GM13976 (cell line): Measurements from ENCODE around the gene RUFY1.
"Not testable (repeated sequence)": the region's sequence is repeated elsewhere in the genome, so short reads cannot be mapped to it uniquely, and the experiment has no call there.

ENCODE experiments used
- DNase-seq: peaks from one replicate; pipeline ENCODE4 v3.0.0; 2012; ENCODE audit warnings: low spot score
- CTCF ChIP-seq: IDR thresholded peaks from 2 replicates; pipeline ENCODE4 v1.5.1; 2012; ENCODE audit warnings: borderline replicate concordance, mild to moderate bottlenecking; ENCODE audit not compliant: insufficient read depth; ENCODE audit errors: extremely low read depth, missing control alignments, control extremely low read depth
- in situ Hi-C: fragments of 300-500 bp; cut with MboI; formaldehyde crosslinking; loops from one replicate; pipeline ENCODE4 v1.12.0; 2022; ENCODE audit warnings: low sequenced_read_pairs, mixed read lengths, inconsistent platforms; ENCODE audit not compliant: unreplicated experiment

The RUFY1 gene

GRCh38 chr5:179648410-179648809, 98.1 kb downstream of the RUFY1 start:
- DNase-seq = no peak
- no peak for TF ChIP-seq CTCF
- in situ Hi-C loops = no loop called here

- in situ Hi-C loops, DNase-seq: not testable (repeated sequence)
Observed at GRCh38 chr5:179649166-179649703, 98.9 kb downstream of the RUFY1 start.

GRCh38 chr5:179650245-179650644, 99.9 kb downstream of the RUFY1 start:
- DNase-seq, in situ Hi-C loops: not testable (repeated sequence)

- in situ Hi-C loops, DNase-seq: not testable (repeated sequence)
Observed at GRCh38 chr5:179653135-179653534, 102.8 kb downstream of the RUFY1 start.

GRCh38 chr5:179657302-179658178, 107.2 kb downstream of the RUFY1 start:
- DNase-seq, in situ Hi-C loops: not testable (repeated sequence)

GRCh38 chr5:179658179-179658856, 108.0 kb downstream of the RUFY1 start:
- in situ Hi-C loops, DNase-seq: not testable (repeated sequence)
